Activated effector memory CD4-positive, alpha-beta T cell treated with anti-CD3 and anti-CD28 coated beads, Interleukin-2, amount 50 U/mL, for 16 hours (primary cell): Measurements from ENCODE around the gene SNRK.
A peak's percentile ranks its signal among the peaks of the same experiment; 100 is the strongest.

ENCODE experiments used
- DNase-seq: peaks from one replicate; pipeline ENCODE4 v3.0.0-alpha.2; 2020

The SNRK gene

GRCh38 chr3:43378066-43378935, 92.0 kb downstream of the SNRK start:
- peak; percentile 86 for DNase-seq

- no peak for DNase-seq
These were observed 93.0 kb downstream of the SNRK start for GRCh38 chr3:43379343-43379742.

- DNase-seq: no peak
These were observed 101.8 kb downstream of the SNRK start for GRCh38 chr3:43388175-43388574.

GRCh38 chr3:43388915-43389314, 102.6 kb downstream of the SNRK start:
- no peak for DNase-seq

- DNase-seq: peak; percentile 88
These were observed 103.3 kb downstream of the SNRK start for GRCh38 chr3:43389388-43390254.

GRCh38 chr3:43390255-43390588, 103.9 kb downstream of the SNRK start:
- no peak for DNase-seq

- DNase-seq: no peak
These were observed 105.3 kb downstream of the SNRK start for GRCh38 chr3:43391621-43392020.

- no peak for DNase-seq
These were observed 107.8 kb downstream of the SNRK start for GRCh38 chr3:43394041-43394554.

GRCh38 chr3:43399034-43399433, 112.7 kb downstream of the SNRK start:
- no peak for DNase-seq

- no peak for DNase-seq
These were observed 113.8 kb downstream of the SNRK start for GRCh38 chr3:43400167-43400566.
